ENCODE results near the gene ZBTB44.

Gene ZBTB44

DNA sequence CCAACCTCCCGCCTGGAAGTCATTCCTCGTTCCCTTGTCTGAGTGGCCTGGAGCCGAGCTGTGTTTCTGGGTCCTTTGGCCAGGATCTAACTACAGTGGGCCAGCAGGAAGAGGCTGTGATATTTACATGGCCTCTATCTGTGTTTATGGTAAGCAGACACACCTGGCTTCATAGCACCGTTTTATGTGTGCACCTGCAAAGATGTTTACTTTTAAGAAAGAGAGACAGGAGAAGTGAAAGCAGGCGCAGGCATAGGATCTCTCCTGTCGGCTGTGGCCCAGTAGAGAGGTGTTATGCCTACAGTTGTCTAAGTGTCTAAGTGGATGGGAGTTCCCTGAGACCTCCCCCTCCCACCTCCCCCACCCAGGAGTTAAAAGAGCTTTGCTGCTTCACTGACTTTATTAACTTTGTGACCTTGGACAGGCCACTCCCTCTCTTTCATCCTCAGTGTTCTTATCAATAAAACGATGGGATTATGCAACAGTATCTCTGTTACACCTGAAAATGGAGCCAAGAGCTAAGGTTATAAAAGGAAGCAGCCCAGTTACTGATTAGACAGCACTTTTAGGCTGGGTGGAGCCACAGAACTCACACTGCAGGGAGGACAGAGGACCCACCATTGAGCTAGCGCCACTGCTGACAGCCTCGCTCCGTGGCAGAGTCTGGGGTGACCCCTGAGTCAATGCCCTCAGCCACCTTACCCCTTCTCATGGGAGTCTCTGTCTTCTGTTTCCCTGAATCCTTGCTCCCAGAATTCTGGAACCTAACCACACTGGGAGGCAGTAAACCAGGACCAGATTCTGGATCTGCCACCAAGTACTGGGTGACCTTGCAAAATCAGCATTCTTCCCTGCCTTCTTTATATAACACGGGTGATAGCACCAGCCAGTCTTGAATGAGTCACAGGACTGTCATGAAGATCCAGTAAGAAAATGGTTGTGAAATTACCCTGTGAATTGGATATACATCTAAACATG lies 133.1 kb downstream of the ZBTB44 start:
- no peaks in the 10 kb centered on the region for H3K79me2 ChIP-seq (ENCODE audit: insufficient read depth, low read length)
- no peak overlapping the region for H3K4me2 ChIP-seq (ENCODE audit: insufficient read depth, low read length)
- H4K20me1 ChIP-seq (ENCODE audit: insufficient read depth, low read length): no peaks in the 10 kb centered on the region
- H2AFZ ChIP-seq (ENCODE audit: low read depth, low read length): no peak overlapping the region
- no peak for ATAC-seq (ENCODE audit: insufficient read depth, low read depth)
- no peaks in the 10 kb centered on the region for H3K4me1 ChIP-seq (ENCODE audit: insufficient read depth, low read length)
- no peaks in the 10 kb centered on the region for H3K36me3 ChIP-seq (ENCODE audit: insufficient read depth, low read length)
- TF ChIP-seq, protein P1, sequence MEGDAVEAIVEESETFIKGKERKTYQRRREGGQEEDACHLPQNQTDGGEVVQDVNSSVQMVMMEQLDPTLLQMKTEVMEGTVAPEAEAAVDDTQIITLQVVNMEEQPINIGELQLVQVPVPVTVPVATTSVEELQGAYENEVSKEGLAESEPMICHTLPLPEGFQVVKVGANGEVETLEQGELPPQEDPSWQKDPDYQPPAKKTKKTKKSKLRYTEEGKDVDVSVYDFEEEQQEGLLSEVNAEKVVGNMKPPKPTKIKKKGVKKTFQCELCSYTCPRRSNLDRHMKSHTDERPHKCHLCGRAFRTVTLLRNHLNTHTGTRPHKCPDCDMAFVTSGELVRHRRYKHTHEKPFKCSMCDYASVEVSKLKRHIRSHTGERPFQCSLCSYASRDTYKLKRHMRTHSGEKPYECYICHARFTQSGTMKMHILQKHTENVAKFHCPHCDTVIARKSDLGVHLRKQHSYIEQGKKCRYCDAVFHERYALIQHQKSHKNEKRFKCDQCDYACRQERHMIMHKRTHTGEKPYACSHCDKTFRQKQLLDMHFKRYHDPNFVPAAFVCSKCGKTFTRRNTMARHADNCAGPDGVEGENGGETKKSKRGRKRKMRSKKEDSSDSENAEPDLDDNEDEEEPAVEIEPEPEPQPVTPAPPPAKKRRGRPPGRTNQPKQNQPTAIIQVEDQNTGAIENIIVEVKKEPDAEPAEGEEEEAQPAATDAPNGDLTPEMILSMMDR (IDR thresholded peaks at IDR 0.05; ENCODE audit: borderline replicate concordance, extremely low read depth, low read length, poor library complexity, severe bottlenecking): no peak
- no peak for TF ChIP-seq EZH2 (IDR thresholded peaks at IDR 0.05; ENCODE audit: borderline replicate concordance, low read depth, low read length, severe bottlenecking)
- H3K27me3 ChIP-seq (ENCODE audit: insufficient read depth, low read length, poor library complexity): no peaks in the 10 kb centered on the region
- no peak overlapping the region for H3K9ac ChIP-seq (ENCODE audit: low read depth, low read length)
- H3K27ac ChIP-seq (ENCODE audit: low read length): no peak overlapping the region
- H3K9me3 ChIP-seq (ENCODE audit: insufficient read depth, low read length, severe bottlenecking): no peaks in the 10 kb centered on the region
- DNase-seq: no peak
- no peak overlapping the region for H3K4me3 ChIP-seq (ENCODE audit: low read depth in 1 of 2, low read length in 2 of 2)

DNA sequence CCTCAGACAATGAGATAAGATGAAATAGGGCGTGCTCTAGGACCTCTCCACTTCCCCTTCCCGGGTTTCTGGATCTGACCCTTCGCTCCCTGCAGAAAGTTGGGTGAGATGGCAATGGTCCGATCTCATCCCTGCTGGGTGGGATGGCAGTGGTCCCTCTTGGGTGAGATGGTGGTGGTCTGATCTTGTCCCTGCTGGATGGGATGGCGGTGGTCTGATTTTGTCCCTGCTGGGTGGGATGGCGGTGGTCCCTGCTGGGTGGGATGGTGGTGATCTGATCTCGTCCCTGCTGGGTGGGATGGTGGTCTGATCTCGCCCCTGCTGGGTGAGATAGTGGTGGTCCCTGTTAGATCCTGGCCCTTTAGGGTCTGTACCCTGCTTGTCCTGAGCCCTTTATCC lies 133.8 kb downstream of the ZBTB44 start:
- DNase-seq (no peak), ATAC-seq (ENCODE audit: insufficient read depth, low read depth) (no peak)
- H3K9me3 ChIP-seq (ENCODE audit: insufficient read depth, low read length, severe bottlenecking): no peaks in the 10 kb centered on the region
- no peak overlapping the region for H3K27ac ChIP-seq (ENCODE audit: low read length)
- H3K9ac ChIP-seq (ENCODE audit: low read depth, low read length): no peak overlapping the region
- no peaks in the 10 kb centered on the region for H3K4me1 ChIP-seq (ENCODE audit: insufficient read depth, low read length)
- no peak overlapping the region for H2AFZ ChIP-seq (ENCODE audit: low read depth, low read length)
- H3K27me3 ChIP-seq (ENCODE audit: insufficient read depth, low read length, poor library complexity): no peaks in the 10 kb centered on the region
- no peak overlapping the region for H3K4me2 ChIP-seq (ENCODE audit: insufficient read depth, low read length)
- H3K4me3 ChIP-seq (ENCODE audit: low read depth in 1 of 2, low read length in 2 of 2): no peak overlapping the region
- no peak for TF ChIP-seq EZH2 (IDR thresholded peaks at IDR 0.05; ENCODE audit: borderline replicate concordance, low read depth, low read length, severe bottlenecking)
- TF ChIP-seq, protein P1 (IDR thresholded peaks at IDR 0.05; ENCODE audit: borderline replicate concordance, extremely low read depth, low read length, poor library complexity, severe bottlenecking): no peak
- H4K20me1 ChIP-seq (ENCODE audit: insufficient read depth, low read length): no peaks in the 10 kb centered on the region
- no peaks in the 10 kb centered on the region for H3K36me3 ChIP-seq (ENCODE audit: insufficient read depth, low read length)
- H3K79me2 ChIP-seq (ENCODE audit: insufficient read depth, low read length): no peaks in the 10 kb centered on the region

DNA sequence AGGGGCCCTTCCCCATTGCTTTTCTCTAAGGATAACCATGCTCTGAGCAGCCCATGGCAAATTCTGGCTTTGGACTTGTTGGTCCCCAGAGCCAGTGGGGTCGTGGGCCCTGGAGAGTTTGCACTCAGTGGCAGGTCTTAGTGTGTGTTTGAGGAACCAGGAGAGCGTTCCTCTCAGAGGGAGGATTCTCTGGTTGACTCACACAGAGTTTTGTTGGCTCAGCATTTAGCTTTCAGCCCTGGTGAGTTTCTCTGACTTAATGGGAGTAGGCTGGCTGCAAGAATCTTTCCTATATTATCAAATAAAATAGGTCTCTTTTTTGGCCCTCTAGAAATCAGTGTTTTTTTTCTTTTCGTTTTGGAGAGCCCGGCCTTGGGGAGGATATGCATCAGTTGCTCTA lies 134.2 kb downstream of the ZBTB44 start:
- Histone ChIP-seq H2AFZ (ENCODE audit: low read depth, low read length) (no peak overlapping the region), H3K4me1 (ENCODE audit: insufficient read depth, low read length) (no peaks in the 10 kb centered on the region), H3K9ac (ENCODE audit: low read depth, low read length) (no peak overlapping the region), H3K27me3 (ENCODE audit: insufficient read depth, low read length, poor library complexity) (no peaks in the 10 kb centered on the region), H3K27ac (ENCODE audit: low read length) (no peak overlapping the region), H3K4me3 (ENCODE audit: low read depth in 1 of 2, low read length in 2 of 2) (no peak overlapping the region), H3K9me3 (ENCODE audit: insufficient read depth, low read length, severe bottlenecking) (no peaks in the 10 kb centered on the region), H3K36me3 (ENCODE audit: insufficient read depth, low read length) (no peaks in the 10 kb centered on the region), H3K79me2 (ENCODE audit: insufficient read depth, low read length) (no peaks in the 10 kb centered on the region), H4K20me1 (ENCODE audit: insufficient read depth, low read length) (no peaks in the 10 kb centered on the region), H3K4me2 (ENCODE audit: insufficient read depth, low read length) (no peak overlapping the region)
- ATAC-seq (ENCODE audit: insufficient read depth, low read depth): no peak
- DNase-seq: no peak
- no peak for TF ChIP-seq EZH2 (IDR thresholded peaks at IDR 0.05; ENCODE audit: borderline replicate concordance, low read depth, low read length, severe bottlenecking)
- TF ChIP-seq, protein P1 (IDR thresholded peaks at IDR 0.05; ENCODE audit: borderline replicate concordance, extremely low read depth, low read length, poor library complexity, severe bottlenecking): no peak

Data from DND-41 (cell line).